Measurements from ENCODE around the gene PPP1CB.

- no peak for TF ChIP-seq CTCF (IDR thresholded peaks at IDR 0.05; ENCODE audit: low read depth, low read length, poor library complexity, severe bottlenecking)
- TF ChIP-seq EZH2phosphoT487 (IDR thresholded peaks at IDR 0.05; ENCODE audit: borderline replicate concordance, low read length): no peak
Observed at GRCh38 chr2:28702415-28702861, 49.2 kb upstream of the PPP1CB start.

Data from DOHH2 (cell line).